A549 (cell line): ENCODE measurements around the gene PPP2R5C.

Experiments used
- MYC ChIP-seq: IDR thresholded peaks from 2 replicates; pipeline ENCODE4 v1.6.1; 2012; ENCODE audit warnings: mild to moderate bottlenecking, inconsistent platforms, low read length, improper control_type of control experiment, borderline replicate concordance
- ZNF302 ChIP-seq: fragments of 250-450 bp; sonication (Bioruptor Pico); IDR thresholded peaks from 2 replicates; pipeline ENCODE4 v1.9.0; 2021; ENCODE audit warnings: inconsistent platforms, mild to moderate bottlenecking, moderate library complexity

GRCh38 chr14:101772770-101773169, 11.3 kb downstream of the PPP2R5C start:
- TF ChIP-seq MYC (no peak), ZNF302 (CRISPR knock-in tag) (no peak)
